ENCODE data around the gene TNNC1.

The TNNC1 gene

DNA sequence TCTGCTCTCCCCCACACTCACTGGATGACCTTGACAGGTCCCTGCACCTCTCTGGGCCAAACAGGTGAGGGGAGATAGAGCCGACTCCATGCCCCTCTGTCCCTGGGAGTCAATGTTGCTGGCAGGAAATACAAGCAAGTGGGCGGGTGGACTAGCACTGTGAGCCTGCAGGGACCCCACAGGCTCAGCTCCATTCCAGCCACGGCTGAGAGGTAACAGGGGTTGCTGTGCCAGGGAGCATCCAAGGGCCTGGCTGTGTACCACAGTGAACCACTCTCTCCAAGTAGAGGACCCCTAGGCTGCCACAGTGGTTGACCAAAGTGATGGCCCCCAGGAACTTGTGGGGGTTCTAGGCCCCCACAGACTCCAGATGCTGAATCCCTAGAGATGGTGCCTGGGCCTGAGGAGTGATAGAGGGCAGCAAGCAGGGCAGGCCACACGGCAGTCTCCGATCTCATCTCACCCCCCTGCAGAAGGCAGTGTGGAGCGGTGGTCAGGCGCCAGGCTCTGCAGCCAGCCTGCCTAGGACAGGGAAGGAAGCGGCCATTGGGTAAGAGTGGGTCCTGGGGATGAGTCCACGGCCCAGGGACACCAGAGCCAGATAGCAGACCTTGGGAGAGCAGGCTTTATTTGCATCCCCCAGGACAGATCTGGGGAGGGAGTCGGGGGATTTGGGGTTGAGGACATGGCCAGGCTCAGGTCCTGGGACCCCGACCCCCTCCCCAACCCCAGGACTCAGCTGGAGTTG is 3.2 kb downstream of the TNNC1 start:
- no peak for TF ChIP-seq CTCF (IDR thresholded peaks at IDR 0.05)
- no peak for TF ChIP-seq ZFX (IDR thresholded peaks at IDR 0.05; ENCODE audit: borderline replicate concordance)
- no peak overlapping the region for H3K27ac ChIP-seq

GRCh38 chr3:52447512-52448355 is 6.1 kb downstream of the TNNC1 start:
- no peak overlapping the region for H3K27ac ChIP-seq
- TF ChIP-seq ZFX (IDR thresholded peaks at IDR 0.05; ENCODE audit: borderline replicate concordance) (no peak), CTCF (IDR thresholded peaks at IDR 0.05) (no peak)

DNA sequence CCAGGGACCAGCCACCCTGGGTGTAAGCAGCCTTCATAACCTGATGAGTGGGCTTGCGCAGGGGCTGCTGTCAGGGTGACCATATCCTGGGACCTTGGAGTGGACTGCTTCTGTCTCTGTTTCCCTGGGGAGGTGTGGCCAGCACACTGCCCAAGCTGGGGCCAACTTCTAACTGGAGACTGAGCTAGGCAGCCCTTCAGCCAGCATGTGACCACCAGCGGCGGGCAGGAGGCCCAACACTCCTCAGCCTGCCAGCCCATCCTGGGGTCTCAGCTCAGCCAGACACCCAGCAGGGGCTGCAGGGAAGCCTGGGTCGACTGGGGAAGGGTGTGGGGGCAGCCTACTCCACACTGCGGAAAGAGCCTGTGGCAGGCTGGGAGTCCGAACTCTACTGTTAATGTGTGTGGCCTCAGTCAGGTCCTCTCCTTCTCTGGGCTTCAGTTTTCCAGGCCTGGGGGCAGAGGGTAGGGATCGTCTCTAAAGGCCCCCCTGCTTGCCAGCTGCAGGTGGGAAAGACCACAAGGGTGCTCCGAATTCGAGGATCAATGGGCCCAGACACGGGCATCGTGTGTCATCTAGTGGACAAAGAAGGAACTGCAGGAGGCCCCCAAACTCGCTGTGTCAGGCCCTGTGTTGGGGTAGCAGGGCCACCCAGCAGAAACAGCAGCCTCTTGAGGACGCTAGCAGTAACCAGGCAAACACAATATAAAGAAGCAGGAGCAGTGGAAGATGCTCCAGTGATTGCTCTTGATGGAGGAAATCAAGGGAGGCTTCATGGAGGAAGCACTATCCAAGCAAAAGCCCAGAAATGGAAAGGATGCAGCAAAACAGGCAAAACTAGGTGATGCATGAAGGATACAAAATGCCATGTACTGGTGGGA is 7.0 kb downstream of the TNNC1 start:
- TF ChIP-seq CTCF (IDR thresholded peaks at IDR 0.05) (peak; percentile 98), ZFX (IDR thresholded peaks at IDR 0.05; ENCODE audit: borderline replicate concordance) (no peak)
- no peak overlapping the region for H3K27ac ChIP-seq

- H3K27ac ChIP-seq = no peak overlapping the region
- no peak for TF ChIP-seq ZFX (IDR thresholded peaks at IDR 0.05; ENCODE audit: borderline replicate concordance)
- TF ChIP-seq CTCF (IDR thresholded peaks at IDR 0.05) = no peak
Measured at GRCh38 chr3:52446042-52446441, 7.8 kb downstream of the TNNC1 start.

DNA sequence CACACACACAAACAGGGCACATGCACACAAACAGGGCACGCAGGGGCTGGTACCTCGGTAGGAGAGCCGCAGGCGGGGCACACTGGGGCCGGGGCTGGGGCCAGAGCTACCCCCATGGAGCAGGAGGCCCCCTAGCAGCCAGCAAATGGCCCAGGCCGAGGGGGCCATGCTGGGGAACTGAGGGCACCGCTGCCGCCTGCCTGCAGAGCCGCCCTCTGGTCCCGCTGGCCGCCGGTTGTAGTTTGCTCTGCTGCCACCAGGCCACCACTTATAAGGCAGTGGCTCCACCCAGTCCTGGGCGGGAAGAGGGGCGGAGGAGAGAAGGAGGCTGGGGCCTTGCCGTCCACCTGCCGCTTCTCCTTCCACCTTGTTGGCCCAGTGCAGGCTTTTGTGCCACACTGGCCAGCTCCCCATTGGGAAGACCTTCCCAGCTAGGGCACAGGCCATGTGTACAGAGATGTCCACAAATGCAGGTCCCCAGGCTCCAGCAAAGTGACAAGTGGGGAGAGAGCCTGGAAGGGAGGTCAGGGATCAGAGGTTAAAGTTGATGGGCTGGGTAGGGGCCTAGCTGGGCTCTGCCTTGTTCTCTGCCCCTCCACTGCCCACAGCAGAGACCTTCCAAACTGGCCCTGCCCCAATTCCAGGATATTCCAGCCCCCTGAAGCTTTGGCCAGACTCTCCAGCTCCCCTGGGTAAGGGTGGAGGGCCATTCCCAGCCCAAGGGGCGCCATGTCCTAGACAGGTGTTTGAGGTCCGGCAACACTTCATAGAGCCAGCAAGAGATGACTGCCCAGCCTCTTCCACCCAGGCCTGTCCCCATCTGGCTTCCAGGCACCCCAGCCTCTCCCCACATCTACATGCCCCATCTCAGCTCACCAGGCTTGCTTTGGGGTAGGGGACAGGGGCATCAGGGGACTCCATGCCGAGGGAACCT is 8.7 kb downstream of the TNNC1 start, which contains the start of gene SEMA3G:
TSS of gene SEMA3G (minus strand) at position 244 of the 934 bp plus-strand sequence. CDS start at position 168, 76 bp downstream.
- TF ChIP-seq CTCF (IDR thresholded peaks at IDR 0.05) (peak; percentile 66), ZFX (IDR thresholded peaks at IDR 0.05; ENCODE audit: borderline replicate concordance) (no peak)
- peak within 1 kb of the TSS; percentile 12; the same call in 1 of the 2 replicates for H3K27ac ChIP-seq

Data from 22Rv1 (cell line).